ENCODE results near the gene TMED5. TPM values are rescaled to one million over a fixed set of nuclear protein-coding genes. Genes with fewer than 3 reads are reported as not detected.

The TMED5 gene
- polyA plus RNA-seq, 3 donors: 30.0 to 75.8 (median 62.8) TPM

- intact Hi-C loops (cut with micrococcal nuclease): no loop called here
- H3K9me3 Mint-ChIP-seq: no peaks in the 10 kb centered on the region
- H3K36me3 ChIP-seq (replicated peaks in 1 of 2; ENCODE audit: control insufficient read depth in 1 of 2, insufficient read depth in 2 of 2, low read length in 2 of 2): peaks cover 44 to 64% of the 10 kb centered on the region in 2 donors
Observed at GRCh38 chr1:93159337-93159736, 20.9 kb downstream of the TMED5 start.

GRCh38 chr1:93155335-93155734 is 24.9 kb downstream of the TMED5 start:
- Histone ChIP-seq H3K9ac (ENCODE audit: insufficient read depth, low read length, poor library complexity, severe bottlenecking) (no peak overlapping the region), H2AFZ (ENCODE audit: insufficient read depth, low read depth, low read length, poor library complexity, severe bottlenecking) (no peak overlapping the region), H3K4me2 (replicated peaks; ENCODE audit: extremely low read depth, low read length, poor library complexity, severe bottlenecking) (no peak overlapping the region), H3K4me1 (ENCODE audit: control insufficient read depth in 1 of 2, insufficient read depth in 2 of 2, low read length in 2 of 2) (peaks cover 0 to 5% of the 10 kb centered on the region in 2 donors), H3K79me2 (ENCODE audit: insufficient read depth, low read length) (peaks cover 32% of the 10 kb centered on the region), H3K27me3 (ENCODE audit: control insufficient read depth in 2 of 2, insufficient read depth in 2 of 2, low read length in 2 of 2) (no peaks in the 10 kb centered on the region), H3K27ac (ENCODE audit: low read depth in 1 of 2, low read length in 2 of 2) (no peak overlapping the region), H3K36me3 (replicated peaks in 1 of 2; ENCODE audit: control insufficient read depth in 1 of 2, insufficient read depth in 2 of 2, low read length in 2 of 2) (peaks cover 81 to 96% of the 10 kb centered on the region in 2 donors), H3K4me3 (replicated peaks in 1 of 3; ENCODE audit: low read depth in 2 of 3, low read length in 3 of 3) (no peak overlapping the region), H3K9me3 (replicated peaks in 1 of 2; ENCODE audit: control insufficient read depth in 1 of 2, insufficient read depth in 1 of 2, low read length in 2 of 2) (no peaks in the 10 kb centered on the region), H4K20me1 (ENCODE audit: insufficient read depth, low read length) (peaks cover 52% of the 10 kb centered on the region)
- Mint-ChIP-seq H3K36me3 (peaks cover 54 to 77% of the 10 kb centered on the region in 2 donors), H3K4me3 (no peak overlapping the region), H3K27ac (peak overlapping the region in 1 of 7 donors; percentile 58), H3K9me3 (no peaks in the 10 kb centered on the region), H3K27me3 (ENCODE audit: low read depth in 3 of 3) (no peaks in the 10 kb centered on the region), H3K4me1 (peaks cover 7% of the 10 kb centered on the region)
- DNase-seq: no peak
- whole genome bisulfite sequencing (ENCODE audit: insufficient coverage): no CpG with 5 or more reads among the region's 3 CpGs
- intact Hi-C loops (cut with micrococcal nuclease): no loop called here
- TF ChIP-seq CTCF (IDR thresholded peaks at IDR 0.05): no peak

More at GRCh38 chr1:93159337-93159736, 20.9 kb downstream of the TMED5 start:
- no CpG with 5 or more reads among the region's 2 CpGs for WGBS (ENCODE audit: insufficient coverage)
- Mint-ChIP-seq H3K27me3 (ENCODE audit: low read depth in 3 of 3) (no peaks in the 10 kb centered on the region), H3K4me3 (no peak overlapping the region), H3K36me3 (peaks cover 44 to 67% of the 10 kb centered on the region in 2 donors), H3K4me1 (peaks cover 11% of the 10 kb centered on the region), H3K27ac (peak overlapping the region in 2 of 7 donors; percentile 23 to 50)
- H3K4me1 ChIP-seq (ENCODE audit: control insufficient read depth in 1 of 2, insufficient read depth in 2 of 2, low read length in 2 of 2): peaks cover 0 to 8% of the 10 kb centered on the region in 2 donors
- no peak overlapping the region for H3K9ac ChIP-seq (ENCODE audit: insufficient read depth, low read length, poor library complexity, severe bottlenecking)
- H2AFZ ChIP-seq (ENCODE audit: insufficient read depth, low read depth, low read length, poor library complexity, severe bottlenecking): no peak overlapping the region
- H3K27me3 ChIP-seq (ENCODE audit: control insufficient read depth in 2 of 2, insufficient read depth in 2 of 2, low read length in 2 of 2): no peaks in the 10 kb centered on the region
- H4K20me1 ChIP-seq (ENCODE audit: insufficient read depth, low read length): peaks cover 72% of the 10 kb centered on the region
- peak overlapping the region in 1 of 2 donors; percentile 11 for H3K27ac ChIP-seq (ENCODE audit: low read depth in 1 of 2, low read length in 2 of 2)
- TF ChIP-seq CTCF (IDR thresholded peaks at IDR 0.05): no peak
- H3K4me3 ChIP-seq (replicated peaks in 1 of 3; ENCODE audit: low read depth in 2 of 3, low read length in 3 of 3): no peak overlapping the region
- peaks cover 71% of the 10 kb centered on the region for H3K79me2 ChIP-seq (ENCODE audit: insufficient read depth, low read length)
- DNase-seq: no peak
- H3K9me3 ChIP-seq (replicated peaks in 1 of 2; ENCODE audit: control insufficient read depth in 1 of 2, insufficient read depth in 1 of 2, low read length in 2 of 2): no peaks in the 10 kb centered on the region
- H3K4me2 ChIP-seq (replicated peaks; ENCODE audit: extremely low read depth, low read length, poor library complexity, severe bottlenecking): no peak overlapping the region
